Hematopoietic multipotent progenitor cell treated with erythropoietin and hydrocortisone succinate and interleukin-3 and kit ligand, for 8 days (in vitro differentiated cells): ENCODE results near the gene ANKRD11.
A peak's percentile ranks its signal among the peaks of the same experiment; 100 is the strongest.

Experiments
- DNase-seq: peaks from one replicate; pipeline ENCODE4 v3.0.0-alpha.2; 2015

ANKRD11 gene

GRCh38 chr16:89506113-89506504 is 15.7 kb upstream of the ANKRD11 start:
- peak; percentile 58 for DNase-seq

GRCh38 chr16:89505204-89506112 is 15.1 kb upstream of the ANKRD11 start:
- peak; percentile 97 for DNase-seq

GRCh38 chr16:89504091-89504490 is 13.7 kb upstream of the ANKRD11 start:
- no peak for DNase-seq

GRCh38 chr16:89502081-89502843 is 11.9 kb upstream of the ANKRD11 start:
- no peak for DNase-seq

GRCh38 chr16:89499767-89500166 is 9.4 kb upstream of the ANKRD11 start:
- no peak for DNase-seq

GRCh38 chr16:89498839-89499238 is 8.5 kb upstream of the ANKRD11 start:
- no peak for DNase-seq

GRCh38 chr16:89495121-89495520 is 4.8 kb upstream of the ANKRD11 start:
- DNase-seq, result no peak

GRCh38 chr16:89493776-89494175 is 3.4 kb upstream of the ANKRD11 start:
- DNase-seq, result no peak

- DNase-seq, result no peak
These were observed 1.8 kb upstream of the ANKRD11 start for GRCh38 chr16:89491974-89492687.

- peak; percentile 36 for DNase-seq
These were observed 993 bp upstream of the ANKRD11 start for GRCh38 chr16:89491238-89491869.

- no peak for DNase-seq
These were observed 393 bp downstream of the ANKRD11 start for GRCh38 chr16:89489898-89490438.

- DNase-seq, result peak; percentile 93
These were observed 1.1 kb downstream of the ANKRD11 start for GRCh38 chr16:89489040-89489897.

GRCh38 chr16:89485701-89486246 is 4.6 kb downstream of the ANKRD11 start:
- DNase-seq, result no peak

- DNase-seq, result no peak
These were observed 5.3 kb downstream of the ANKRD11 start for GRCh38 chr16:89484923-89485679.

GRCh38 chr16:89484041-89484501 is 6.3 kb downstream of the ANKRD11 start:
- no peak for DNase-seq

- DNase-seq, result no peak
These were observed 7.5 kb downstream of the ANKRD11 start for GRCh38 chr16:89482817-89483205.

- no peak for DNase-seq
These were observed 8.1 kb downstream of the ANKRD11 start for GRCh38 chr16:89482150-89482816.

GRCh38 chr16:89481356-89481955 is 8.9 kb downstream of the ANKRD11 start:
- DNase-seq, result no peak

- DNase-seq, result no peak
These were observed 11.7 kb downstream of the ANKRD11 start for GRCh38 chr16:89478576-89479221.
